Renal cortical epithelial cell (primary cell): ENCODE results near the gene C13orf42. TPM values are rescaled to one million over a fixed set of nuclear protein-coding genes. Genes with fewer than 3 reads are reported as not detected.

Experiments used
- DNase-seq: peaks from one replicate; pipeline ENCODE4 v3.0.0-alpha.2; 2011; ENCODE audit warnings: low read depth
- total RNA-seq: library from RNA; depleted of rRNA; stranded (reverse); fragments of >200 nt; gene quantifications from 2 replicates; pipeline ENCODE4 v1.2.3, GENCODE V29; 2014

Gene C13orf42
- total RNA-seq, 1 donor from 2014 or later = not detected

GRCh38 chr13:51065372-51066090 is 45.5 kb downstream of the C13orf42 start:
- no peak for DNase-seq

- no peak for DNase-seq
Observed at GRCh38 chr13:51064753-51065152, 46.3 kb downstream of the C13orf42 start.

- DNase-seq = no peak
Observed at GRCh38 chr13:51063909-51064308, 47.2 kb downstream of the C13orf42 start.

- no peak for DNase-seq
Observed at GRCh38 chr13:51058461-51059167, 52.5 kb downstream of the C13orf42 start.

- no peak for DNase-seq
Observed at GRCh38 chr13:51057906-51058305, 53.2 kb downstream of the C13orf42 start.

GRCh38 chr13:51057001-51057400 is 54.1 kb downstream of the C13orf42 start:
- no peak for DNase-seq

GRCh38 chr13:51052581-51052980 is 58.5 kb downstream of the C13orf42 start:
- no peak for DNase-seq

GRCh38 chr13:51050021-51050830 is 60.8 kb downstream of the C13orf42 start:
- no peak for DNase-seq

GRCh38 chr13:51048616-51049015 is 62.5 kb downstream of the C13orf42 start:
- no peak for DNase-seq

GRCh38 chr13:51048166-51048461 is 63.0 kb downstream of the C13orf42 start:
- DNase-seq = no peak

GRCh38 chr13:51047434-51048165 is 63.5 kb downstream of the C13orf42 start:
- no peak for DNase-seq

- no peak for DNase-seq
Observed at GRCh38 chr13:51045451-51045850, 65.6 kb downstream of the C13orf42 start.

GRCh38 chr13:51044023-51044665 is 66.9 kb downstream of the C13orf42 start:
- no peak for DNase-seq

GRCh38 chr13:51043310-51043709 is 67.8 kb downstream of the C13orf42 start:
- DNase-seq = no peak

- no peak for DNase-seq
Observed at GRCh38 chr13:51041710-51042109, 69.4 kb downstream of the C13orf42 start.

- no peak for DNase-seq
Observed at GRCh38 chr13:51041126-51041525, 69.9 kb downstream of the C13orf42 start.

GRCh38 chr13:51040431-51040830 is 70.6 kb downstream of the C13orf42 start:
- no peak for DNase-seq

GRCh38 chr13:51036418-51036817 is 74.7 kb downstream of the C13orf42 start:
- no peak for DNase-seq

GRCh38 chr13:51035978-51036377 is 75.1 kb downstream of the C13orf42 start:
- DNase-seq = no peak

GRCh38 chr13:51035469-51035868 is 75.6 kb downstream of the C13orf42 start:
- no peak for DNase-seq

- DNase-seq = no peak
Observed at GRCh38 chr13:51034906-51035305, 76.2 kb downstream of the C13orf42 start.
